Epithelial cell of esophagus (primary cell): ENCODE results near the gene LRRC7.

Source experiments
- DNase-seq: peaks from one replicate; pipeline ENCODE4 v3.0.0; 2010; ENCODE audit warnings: low read depth
- H3K4me3 ChIP-seq: 2 replicates; pipeline ENCODE4 v1.5.1; 2011; ENCODE audit warnings: mild to moderate bottlenecking, low read length, control low read depth
- TF ChIP-seq, protein P1 (sequence below): IDR thresholded peaks from 2 replicates; pipeline ENCODE4 v1.5.1; 2011; ENCODE audit warnings: low read depth, mild to moderate bottlenecking, low read length, control low read depth, inconsistent platforms; ENCODE audit not compliant: insufficient read depth; ENCODE audit errors: missing control alignments

LRRC7 gene

GRCh38 chr1:70017770-70018169 lies 450.0 kb downstream of the LRRC7 start:
- no peak overlapping the region for H3K4me3 ChIP-seq
- TF ChIP-seq, protein P1, sequence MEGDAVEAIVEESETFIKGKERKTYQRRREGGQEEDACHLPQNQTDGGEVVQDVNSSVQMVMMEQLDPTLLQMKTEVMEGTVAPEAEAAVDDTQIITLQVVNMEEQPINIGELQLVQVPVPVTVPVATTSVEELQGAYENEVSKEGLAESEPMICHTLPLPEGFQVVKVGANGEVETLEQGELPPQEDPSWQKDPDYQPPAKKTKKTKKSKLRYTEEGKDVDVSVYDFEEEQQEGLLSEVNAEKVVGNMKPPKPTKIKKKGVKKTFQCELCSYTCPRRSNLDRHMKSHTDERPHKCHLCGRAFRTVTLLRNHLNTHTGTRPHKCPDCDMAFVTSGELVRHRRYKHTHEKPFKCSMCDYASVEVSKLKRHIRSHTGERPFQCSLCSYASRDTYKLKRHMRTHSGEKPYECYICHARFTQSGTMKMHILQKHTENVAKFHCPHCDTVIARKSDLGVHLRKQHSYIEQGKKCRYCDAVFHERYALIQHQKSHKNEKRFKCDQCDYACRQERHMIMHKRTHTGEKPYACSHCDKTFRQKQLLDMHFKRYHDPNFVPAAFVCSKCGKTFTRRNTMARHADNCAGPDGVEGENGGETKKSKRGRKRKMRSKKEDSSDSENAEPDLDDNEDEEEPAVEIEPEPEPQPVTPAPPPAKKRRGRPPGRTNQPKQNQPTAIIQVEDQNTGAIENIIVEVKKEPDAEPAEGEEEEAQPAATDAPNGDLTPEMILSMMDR = no peak
- no peak for DNase-seq

DNA sequence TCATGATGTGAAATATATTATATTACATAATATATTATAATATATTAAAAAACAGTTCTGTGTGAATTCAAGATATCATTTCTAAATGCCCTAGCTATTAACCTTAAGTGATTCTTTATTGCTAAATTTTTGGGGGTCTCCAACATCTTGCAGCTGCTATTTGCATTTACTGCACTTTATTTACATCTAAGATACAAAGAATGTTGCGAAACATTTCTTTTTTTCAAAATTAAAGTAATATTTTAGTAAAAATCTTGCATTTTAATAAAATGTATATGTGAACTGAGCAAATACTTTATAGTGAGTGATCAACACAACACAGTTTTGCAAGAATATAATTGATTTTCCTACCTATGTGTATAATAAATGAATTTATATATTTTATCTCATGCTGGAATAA lies 456.6 kb downstream of the LRRC7 start:
- TF ChIP-seq, protein P1 = no peak
- no peak for DNase-seq
- H3K4me3 ChIP-seq = no peak overlapping the region

- H3K4me3 ChIP-seq = no peak overlapping the region
- no peak for DNase-seq
- TF ChIP-seq, protein P1 = no peak
Measured at GRCh38 chr1:70025052-70025451, 457.3 kb downstream of the LRRC7 start.

- DNase-seq = no peak
- H3K4me3 ChIP-seq = no peak overlapping the region
- TF ChIP-seq, protein P1 = no peak
Measured at GRCh38 chr1:70025846-70026245, 458.1 kb downstream of the LRRC7 start.

- H3K4me3 ChIP-seq = no peak overlapping the region
- TF ChIP-seq, protein P1 = no peak
- DNase-seq = no peak
Measured at GRCh38 chr1:70033266-70033873, 465.6 kb downstream of the LRRC7 start.

GRCh38 chr1:70033936-70034335 lies 466.2 kb downstream of the LRRC7 start:
- TF ChIP-seq, protein P1 = no peak
- DNase-seq = no peak
- H3K4me3 ChIP-seq = no peak overlapping the region

GRCh38 chr1:70034403-70034802 lies 466.7 kb downstream of the LRRC7 start:
- no peak overlapping the region for H3K4me3 ChIP-seq
- TF ChIP-seq, protein P1 = peak; percentile 71
- DNase-seq = peak; percentile 75
